GM18498 (cell line): ENCODE results near the gene MBD3L4.
"Not testable (repeated sequence)": the region's sequence is repeated elsewhere in the genome, so short reads cannot be mapped to it uniquely, and the experiment has no call there.

Experiments
- ATAC-seq: cut with Tn5 transposase; IDR thresholded peaks from one replicate; pipeline ENCODE4 v1.9.1; 2021; ENCODE audit warnings: mild to moderate bottlenecking, moderate library complexity; ENCODE audit not compliant: unreplicated experiment

The MBD3L4 gene

GRCh38 chr19:7051421-7051820, 11.4 kb upstream of the MBD3L4 start:
- ATAC-seq: not testable (repeated sequence)

- not testable (repeated sequence) for ATAC-seq
Observed at GRCh38 chr19:7049021-7049420, 9.0 kb upstream of the MBD3L4 start, which contains the start of gene MBD3L2. MBD3L2 (plus strand) TSS chr19:7049321; CDS start chr19:7049374, 53 bp downstream.

DNA sequence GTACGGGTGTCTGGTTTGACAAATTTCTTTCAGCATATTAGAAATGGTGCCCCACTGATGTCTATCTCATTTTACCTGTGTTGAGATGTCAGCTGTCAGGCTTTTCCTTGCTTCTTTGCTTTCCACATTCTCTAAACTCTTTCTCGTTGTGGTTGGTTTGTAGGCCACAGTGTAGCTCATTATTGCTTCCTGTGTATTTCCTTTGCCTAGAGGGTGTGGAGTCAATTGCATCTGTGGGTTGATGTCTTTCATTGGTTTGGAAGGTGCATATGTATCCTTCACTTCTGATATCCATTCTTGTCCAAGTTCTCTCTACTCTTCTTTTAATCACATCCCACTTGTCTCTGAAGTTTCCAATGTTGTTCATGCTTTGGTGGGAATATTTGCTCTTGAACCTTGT, 1.6 kb upstream of the MBD3L4 start:
- ATAC-seq: not testable (repeated sequence)

- not testable (repeated sequence) for ATAC-seq
Observed at GRCh38 chr19:7030278-7030677, 9.7 kb downstream of the MBD3L4 start, which contains the start of gene MBD3L5. MBD3L5 (plus strand) TSS chr19:7030578; CDS start chr19:7030612, 34 bp downstream.

DNA sequence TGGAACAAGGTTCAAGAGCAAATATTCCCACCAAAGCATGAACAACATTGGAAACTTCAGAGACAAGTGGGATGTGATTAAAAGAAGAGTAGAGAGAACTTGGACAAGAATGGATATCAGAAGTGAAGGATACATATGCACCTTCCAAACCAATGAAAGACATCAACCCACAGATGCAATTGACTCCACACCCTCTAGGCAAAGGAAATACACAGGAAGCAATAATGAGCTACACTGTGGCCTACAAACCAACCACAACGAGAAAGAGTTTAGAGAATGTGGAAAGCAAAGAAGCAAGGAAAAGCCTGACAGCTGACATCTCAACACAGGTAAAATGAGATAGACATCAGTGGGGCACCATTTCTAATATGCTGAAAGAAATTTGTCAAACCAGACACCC, 11.2 kb downstream of the MBD3L4 start:
- ATAC-seq: not testable (repeated sequence)

GRCh38 chr19:7021331-7021730, 18.6 kb downstream of the MBD3L4 start, which contains the start of gene MBD3L2B:
MBD3L2B (minus strand) TSS chr19:7021431; CDS start chr19:7021397, 34 bp downstream.
- ATAC-seq: not testable (repeated sequence)

DNA sequence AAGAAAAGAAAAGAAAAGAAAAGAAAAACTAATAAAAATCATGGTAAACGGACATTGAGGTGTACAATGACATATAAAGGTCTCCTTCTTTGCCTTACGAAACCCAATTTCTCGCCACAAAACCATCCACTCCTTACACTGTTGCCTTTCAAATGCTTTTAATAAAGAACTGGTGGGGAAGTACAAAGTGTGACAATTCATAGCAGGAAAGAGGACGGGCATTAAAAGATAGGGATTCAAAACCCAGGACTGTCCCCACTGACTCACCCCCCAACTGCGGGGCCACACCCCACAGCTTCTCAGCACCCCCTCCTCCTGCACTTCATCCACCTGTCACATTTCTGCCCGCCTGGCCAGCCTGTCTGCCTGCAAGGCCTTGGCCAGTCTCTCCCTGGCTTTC, 21.2 kb downstream of the MBD3L4 start:
- no peak for ATAC-seq

DNA sequence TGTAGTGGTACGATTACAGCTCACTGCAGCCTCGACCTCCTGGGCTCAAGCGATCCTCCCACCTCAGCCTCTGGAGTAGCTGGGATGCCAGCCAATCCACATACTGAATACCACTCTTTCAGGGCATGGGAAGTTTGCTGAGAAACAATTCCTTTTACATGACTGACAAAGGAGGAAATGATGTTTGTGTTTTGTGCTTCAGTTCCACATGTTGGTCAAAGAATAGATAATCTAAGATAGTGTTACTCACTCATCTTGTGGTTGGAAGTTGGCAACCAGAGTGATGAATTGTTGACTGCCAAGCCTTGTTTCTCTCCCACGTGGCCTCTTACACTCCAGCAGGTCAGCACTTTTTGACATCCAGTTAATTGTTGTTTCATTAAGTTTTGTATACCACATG, 26.3 kb downstream of the MBD3L4 start:
- ATAC-seq: no peak

DNA sequence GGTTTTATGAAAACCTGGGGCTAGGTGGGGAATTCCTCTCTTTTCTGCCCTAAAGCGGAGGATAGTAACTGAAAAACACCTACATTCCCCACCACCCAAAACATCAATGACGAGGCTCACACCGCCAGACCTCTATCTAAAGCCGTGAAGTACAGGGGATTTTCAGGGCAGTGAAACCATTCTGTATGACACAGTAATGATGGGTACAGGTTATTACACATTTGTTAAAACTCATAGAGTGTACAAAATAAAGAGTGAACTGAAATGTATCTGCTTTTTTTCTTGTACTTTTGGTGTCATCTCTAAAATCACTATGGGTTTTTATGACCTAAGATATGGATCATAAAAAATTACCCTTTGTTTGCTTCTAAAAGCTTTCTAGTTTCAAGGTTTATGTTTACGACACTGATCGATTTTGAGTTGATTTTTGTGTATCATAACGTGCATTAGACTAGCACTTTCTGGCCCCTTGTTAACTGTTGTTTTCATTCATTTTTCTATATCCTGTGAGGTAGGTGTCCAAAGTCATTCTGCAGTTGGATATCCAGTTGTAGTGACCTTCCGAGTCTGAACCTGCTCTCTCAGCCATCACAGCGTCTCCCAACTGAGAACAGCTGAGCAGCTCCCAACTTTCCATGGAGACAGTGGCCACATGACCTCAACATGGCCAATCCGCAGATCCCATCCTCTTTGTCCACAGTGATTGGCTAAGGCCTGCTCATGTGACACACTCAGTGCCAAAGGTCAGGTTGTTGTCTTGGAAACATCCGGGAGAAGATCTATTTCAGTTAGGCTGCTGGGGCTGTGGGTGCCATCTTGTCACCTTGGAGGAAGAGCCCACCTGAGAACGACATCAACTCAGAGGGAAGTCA, 29.0 kb downstream of the MBD3L4 start:
- no peak for ATAC-seq

- no peak for ATAC-seq
Observed at GRCh38 chr19:7007859-7008258, 32.1 kb downstream of the MBD3L4 start.

DNA sequence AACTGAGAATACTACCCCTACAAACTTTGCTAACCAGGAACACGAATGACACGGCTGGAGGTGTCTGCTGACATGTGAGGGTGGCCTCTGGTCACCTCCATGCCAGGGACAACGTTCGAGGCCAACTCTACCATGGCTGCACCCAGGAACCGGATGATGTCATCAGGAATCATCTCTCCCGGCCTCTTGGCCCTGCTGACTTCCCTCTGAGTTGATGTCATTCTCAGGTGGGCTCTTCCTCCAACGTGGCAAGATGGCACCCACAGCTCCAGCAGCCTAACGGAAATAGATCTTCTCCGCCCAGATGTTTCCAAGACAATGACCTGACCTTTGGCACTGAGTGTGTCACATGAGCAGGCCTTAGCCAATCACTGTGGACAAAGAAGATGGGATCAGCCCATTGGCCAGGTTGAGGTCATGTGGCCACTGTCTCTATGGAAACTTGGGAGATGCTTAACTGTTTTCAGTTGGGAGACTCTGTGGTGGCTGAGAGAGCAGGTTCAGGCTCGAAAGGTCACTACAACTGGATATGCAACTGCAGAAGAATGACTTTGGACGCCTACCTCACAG, 33.8 kb downstream of the MBD3L4 start:
- ATAC-seq: no peak

DNA sequence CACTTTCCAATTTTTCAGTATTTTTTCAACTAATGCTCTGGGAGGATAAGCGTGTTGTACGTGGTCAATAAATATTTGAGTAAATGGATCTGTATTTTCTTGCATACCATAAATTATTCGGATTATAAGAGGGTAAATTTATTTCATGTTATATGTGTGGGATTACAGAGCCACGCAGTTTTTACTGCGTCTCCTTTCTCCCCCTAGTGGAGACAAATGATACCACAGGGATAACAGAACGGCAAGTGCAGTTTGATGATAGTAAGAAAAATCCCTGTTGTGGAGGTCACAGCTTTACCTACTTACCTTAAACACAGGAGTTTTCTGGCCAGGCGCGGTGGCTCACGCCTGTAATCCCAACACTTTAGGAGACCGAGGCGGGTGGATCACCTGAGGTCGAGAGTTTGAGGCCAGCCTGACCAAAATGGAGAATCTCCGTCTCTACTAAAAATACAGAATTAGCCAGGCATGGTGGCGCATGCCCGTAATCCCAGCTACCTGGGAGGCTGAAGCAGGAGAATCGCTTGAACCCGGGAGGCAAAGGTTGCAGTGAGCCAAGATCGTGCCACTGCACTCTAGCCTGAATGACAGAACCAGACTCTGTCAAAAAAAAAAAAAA, 35.6 kb downstream of the MBD3L4 start:
- ATAC-seq: no peak

- no peak for ATAC-seq
Observed at GRCh38 chr19:7000816-7001215, 39.2 kb downstream of the MBD3L4 start.

DNA sequence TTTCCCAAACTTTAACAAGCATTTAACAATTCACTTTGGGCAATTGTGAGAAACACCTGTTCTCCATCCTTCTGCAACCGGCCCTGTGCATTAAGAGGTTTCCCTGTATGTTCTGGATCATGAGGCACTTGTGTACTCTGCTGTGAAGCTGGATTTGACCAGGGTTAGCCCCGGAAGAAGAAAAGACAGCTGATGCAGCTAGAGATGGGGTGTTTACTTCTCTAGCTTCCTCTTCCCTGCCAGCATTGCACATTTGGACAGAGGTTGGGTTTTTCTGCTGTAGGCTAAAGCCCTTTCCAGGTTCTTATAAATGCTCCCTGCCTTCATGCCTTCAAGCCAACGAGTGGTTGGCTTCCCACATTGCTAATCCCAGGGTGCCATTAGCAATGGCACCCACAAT, 39.6 kb downstream of the MBD3L4 start:
- no peak for ATAC-seq

- no peak for ATAC-seq
Observed at GRCh38 chr19:6999933-7000332, 40.0 kb downstream of the MBD3L4 start.

DNA sequence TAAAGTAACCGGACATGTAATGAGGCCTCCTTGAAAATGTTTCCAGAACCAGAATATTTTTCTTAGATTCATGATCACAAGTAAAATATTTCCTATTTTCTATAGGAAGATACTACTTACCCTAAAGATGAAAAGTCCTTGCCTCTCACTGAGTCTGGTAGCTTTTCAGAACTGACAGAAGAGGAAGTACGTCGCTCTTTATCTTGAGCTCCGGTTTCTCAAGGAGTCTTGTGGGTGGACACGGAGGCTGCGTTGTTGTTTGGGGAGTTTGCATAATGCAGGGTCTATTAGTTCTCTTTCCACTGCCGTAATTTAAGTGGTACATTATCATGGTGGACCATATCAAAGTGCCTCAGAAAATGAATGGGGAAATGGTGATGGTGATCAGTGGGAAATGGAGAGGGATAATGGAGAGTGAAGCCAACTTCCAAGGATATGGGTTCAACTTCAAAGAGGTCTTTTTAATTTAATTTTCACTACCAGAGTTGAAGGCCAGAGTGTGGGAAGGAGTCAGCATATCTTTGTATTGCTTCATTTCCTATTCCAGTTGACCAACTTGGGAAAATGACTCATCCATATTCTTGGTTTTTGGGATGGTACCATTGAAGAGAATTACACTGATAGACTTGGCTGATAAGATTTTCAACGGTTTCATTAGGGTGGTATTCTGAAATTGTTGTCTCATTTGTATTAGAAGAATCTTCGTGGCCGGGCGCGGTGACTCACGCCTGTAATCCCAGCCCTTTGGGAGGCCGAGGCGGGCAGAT, 42.1 kb downstream of the MBD3L4 start:
- no peak for ATAC-seq

GRCh38 chr19:6996810-6997209, 43.2 kb downstream of the MBD3L4 start:
- ATAC-seq: no peak

GRCh38 chr19:6995054-6995453, 44.9 kb downstream of the MBD3L4 start:
- no peak for ATAC-seq

- ATAC-seq: no peak
Observed at GRCh38 chr19:6988257-6988656, 51.7 kb downstream of the MBD3L4 start.

- ATAC-seq: no peak
Observed at GRCh38 chr19:6987850-6988249, 52.1 kb downstream of the MBD3L4 start.
